Psoas muscle (tissue), 8 donors: ENCODE results near the gene L1CAM. TPM values are rescaled to one million over a fixed set of nuclear protein-coding genes. Genes with fewer than 3 reads are reported as not detected.

Experiments used
- ATAC-seq, 4 donors: fragments of 200-7000 bp; cut with Tn5 transposase; one replicate each; pipeline ENCODE4 v1.9.1; 2020; ENCODE audit warnings: moderate library complexity in 3 of 4, mild to moderate bottlenecking in 2 of 4
- DNase-seq, 2 donors: peaks; one replicate each; pipeline ENCODE4 v3.0.0-alpha.2; 2020
- H3K27ac ChIP-seq: fragments of 200-600 bp; one replicate; pipeline ENCODE4 v1.8.0; 2022
- H3K27me3 ChIP-seq, 3 donors: fragments of 200-600 bp in 1 of 3; one replicate each; pipeline versions ENCODE4 v1.6.1 to v1.8.0; 2013 to 2022; ENCODE audit warnings: low read length in 2 of 3, mild to moderate bottlenecking in 2 of 3, moderate library complexity in 1 of 3; ENCODE audit not compliant: insufficient read depth in 3 of 3
- H3K36me3 ChIP-seq, 2 donors: fragments of 200-600 bp in 1 of 2; one replicate each; pipeline versions ENCODE4 v1.6.1 to v1.8.0; 2013 to 2022; ENCODE audit warnings: low read depth in 1 of 2, mild to moderate bottlenecking in 1 of 2, moderate library complexity in 1 of 2; ENCODE audit not compliant: insufficient read depth in 1 of 2
- H3K4me1 ChIP-seq: fragments of 200-600 bp; one replicate; pipeline ENCODE4 v1.8.0; 2022
- H3K4me3 ChIP-seq: fragments of 200-600 bp; one replicate; pipeline ENCODE4 v1.8.0; 2022; ENCODE audit warnings: mild to moderate bottlenecking
- H3K9me3 ChIP-seq: fragments of 200-600 bp; one replicate; pipeline ENCODE4 v1.8.0; 2022
- CTCF ChIP-seq: fragments of 200-600 bp; IDR thresholded peaks from one replicate; pipeline ENCODE4 v1.8.0; 2022; ENCODE audit warnings: antibody characterized with exemption
- WGBS, 3 donors: extraction: QIAGEN DNeasy Blood & Tissue Kit; methylation state at CpG; one replicate each; pipeline versions ENCODE4 v1.1.6 to v1.1.7; 2013; 5-methylcytosine and 5-hydroxymethylcytosine counted together
- intact Hi-C, 2 donors: fragments of 100-400 bp; cut with DNase I; formaldehyde crosslinking; loops; one replicate each; pipeline versions ENCODE4 v1.11.0 to v1.14.2; 2022
- polyA plus RNA-seq, 3 donors: library from polyadenylated mRNA; stranded (reverse); fragments of 200-250 nt; gene quantifications; one replicate each; pipeline ENCODE4 v1.2.3, GENCODE V29; 2013
- total RNA-seq, 4 donors: library from RNA; stranded (reverse); fragmentation: NEBNext Ultra II Directional in 2 of 4; extraction: Animal tissue kit (Norgen Biotek cat#: 25700) in 2 of 4; gene quantifications; one replicate each; pipeline versions ENCODE4 v1.2.1 to v1.2.4, GENCODE V29; 2021 to 2023
- donor health status: healthy with polysubstance abuse.
- donor health status: DM: no; HTN: no; CAD: no; lungs with moderate emphysema.
- donor health status: Bipolar disorder and iron deficiency.
- donor health status: healthy.
- donor health status: DM: yes; HTN: yes; CAD: no.
- donor health status: DM: no; HTN: no; CAD: no.
- donor health status: DM: no; HTN: no; CAD: no.
- donor health status: DM: yes; HTN: yes; CAD: no.

Gene L1CAM
- total and polyA plus RNA-seq, 7 donors, result 0.22 to 1.5 (median 0.46) TPM

- 82 to 86% (median 85%) methylated on average over 6 of the region's 6 CpGs for WGBS, 3 donors
- ATAC-seq (no peak), DNase-seq (no peak)
- Histone ChIP-seq H3K4me3 (no peak overlapping the region), H3K9me3 (no peaks in the 10 kb centered on the region), H3K4me1 (no peaks in the 10 kb centered on the region), H3K27me3 (peaks cover 0 to 28% (median 0%) of the 10 kb centered on the region in 3 donors), H3K36me3 (no peaks in the 10 kb centered on the region), H3K27ac (no peak overlapping the region)
- TF ChIP-seq CTCF, result no peak
- intact Hi-C loops, result no loop called here
Observed at GRCh38 chrX:153836921-153837320, 49.1 kb downstream of the L1CAM start.

GRCh38 chrX:153832728-153833127 lies 53.2 kb downstream of the L1CAM start:
- ATAC-seq (no peak), DNase-seq (no peak)
- H3K36me3 ChIP-seq, result no peaks in the 10 kb centered on the region
- H3K9me3 ChIP-seq, result no peaks in the 10 kb centered on the region
- H3K27me3 ChIP-seq, result peaks cover 0 to 44% (median 2%) of the 10 kb centered on the region in 3 donors
- no peaks in the 10 kb centered on the region for H3K4me1 ChIP-seq
- intact Hi-C loops, result no loop called here
- 76 to 100% (median 89%) methylated on average over 4 to 10 of the region's 10 CpGs for WGBS, 3 donors
- no peak for TF ChIP-seq CTCF
- no peak overlapping the region for H3K4me3 ChIP-seq
- no peak overlapping the region for H3K27ac ChIP-seq

- ATAC-seq, result no peak
- 69 to 72% (median 72%) methylated on average over 19 to 23 of the region's 23 CpGs for WGBS, 3 donors
Observed at GRCh38 chrX:153831429-153832150, 54.4 kb downstream of the L1CAM start.

GRCh38 chrX:153830640-153831428 lies 55.1 kb downstream of the L1CAM start:
- no peak for DNase-seq
- no peak for TF ChIP-seq CTCF
- Histone ChIP-seq H3K27me3 (peaks cover 0 to 55% (median 2%) of the 10 kb centered on the region in 3 donors), H3K9me3 (no peaks in the 10 kb centered on the region), H3K27ac (no peak overlapping the region), H3K4me1 (no peaks in the 10 kb centered on the region), H3K4me3 (no peak overlapping the region), H3K36me3 (no peaks in the 10 kb centered on the region)
- WGBS, 3 donors, result 6 to 31% (median 18%) methylated on average over 16 to 54 of the region's 102 CpGs
- ATAC-seq, result no peak
- intact Hi-C loops, result no loop called here

More at GRCh38 chrX:153831429-153832150, 54.4 kb downstream of the L1CAM start:
- Histone ChIP-seq H3K9me3 (no peaks in the 10 kb centered on the region), H3K4me1 (no peaks in the 10 kb centered on the region), H3K27me3 (peaks cover 0 to 53% (median 2%) of the 10 kb centered on the region in 3 donors), H3K36me3 (no peaks in the 10 kb centered on the region), H3K27ac (no peak overlapping the region), H3K4me3 (no peak overlapping the region)
- TF ChIP-seq CTCF, result no peak
- no peak for DNase-seq
- intact Hi-C loops, result no loop called here
